T-helper 1 cell treated with Interleukin-12 subunit alpha and Interleukin-12 subunit beta and Interleukin-4 antibody, amounts not matched to agents 30 μg/mL and 1 μg/mL, for 36 hours (primary cell): ENCODE measurements around the gene FBP1.
A peak's percentile ranks its signal among the peaks of the same experiment; 100 is the strongest.

Experiments
- H3K27ac Mint-ChIP-seq: one replicate; pipeline ENCODE4 v1.8.0; 2021; ENCODE audit warnings: mild to moderate bottlenecking, mixed read lengths
- H3K27me3 Mint-ChIP-seq: one replicate; pipeline ENCODE4 v1.8.0; 2021; ENCODE audit warnings: low read depth, mixed read lengths
- H3K36me3 Mint-ChIP-seq: one replicate; pipeline ENCODE4 v1.8.0; 2021; ENCODE audit warnings: low read depth, mixed read lengths
- H3K4me1 Mint-ChIP-seq: one replicate; pipeline ENCODE4 v1.8.0; 2021; ENCODE audit warnings: low read depth, mixed read lengths
- H3K4me3 Mint-ChIP-seq: one replicate; pipeline ENCODE4 v1.8.0; 2021; ENCODE audit warnings: mild to moderate bottlenecking, moderate library complexity, mixed read lengths
- H3K9me3 Mint-ChIP-seq: one replicate; pipeline ENCODE4 v1.8.0; 2021; ENCODE audit warnings: mixed read lengths

FBP1 gene

DNA sequence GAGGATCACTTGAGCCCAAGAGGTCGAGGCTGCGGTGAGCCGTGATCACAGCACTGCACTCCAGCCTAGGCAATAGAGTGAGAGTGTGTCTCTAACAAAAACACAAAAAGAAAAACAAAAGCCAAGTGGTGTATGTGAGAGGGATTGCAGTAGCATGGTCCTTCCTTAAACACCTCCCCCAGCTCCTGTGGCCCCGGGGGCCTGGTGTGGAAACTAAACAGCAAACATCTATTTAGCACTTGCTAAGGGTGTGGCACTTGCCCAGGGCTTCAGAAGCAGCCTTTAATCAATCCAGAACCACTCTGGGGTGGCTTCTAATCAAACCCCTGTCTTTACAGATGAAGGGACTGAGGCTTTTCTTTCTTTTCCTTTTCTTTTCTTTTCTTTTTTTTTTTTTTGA lies 4.4 kb upstream of the FBP1 start:
- H3K4me1 Mint-ChIP-seq: peaks cover 5% of the 10 kb centered on the region
- H3K36me3 Mint-ChIP-seq: no peaks in the 10 kb centered on the region
- peaks cover 29% of the 10 kb centered on the region for H3K27me3 Mint-ChIP-seq
- H3K9me3 Mint-ChIP-seq: no peaks in the 10 kb centered on the region
- no peak overlapping the region for H3K27ac Mint-ChIP-seq
- H3K4me3 Mint-ChIP-seq: no peak overlapping the region

DNA sequence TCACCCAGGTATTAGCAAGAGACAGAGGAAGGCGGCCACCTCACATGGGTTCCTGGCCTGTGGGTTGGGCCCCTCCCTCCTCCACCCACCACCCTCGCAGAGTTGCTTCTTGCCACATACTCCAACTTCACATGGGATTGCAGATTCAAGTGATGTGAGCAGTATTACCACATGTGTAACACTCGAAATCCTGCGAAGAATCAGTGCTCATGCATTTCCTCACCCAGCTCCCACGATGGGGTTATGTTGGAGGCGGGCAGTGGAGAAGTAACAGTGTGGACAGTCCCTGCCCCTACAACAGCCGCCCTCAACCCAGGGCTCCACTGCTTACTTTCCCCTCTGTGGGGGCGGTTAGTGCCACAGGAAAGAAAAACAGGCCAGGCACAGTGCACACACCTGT lies 3.9 kb upstream of the FBP1 start:
- Mint-ChIP-seq H3K4me3 (no peak overlapping the region), H3K4me1 (peaks cover 7% of the 10 kb centered on the region), H3K27me3 (peaks cover 30% of the 10 kb centered on the region), H3K9me3 (no peaks in the 10 kb centered on the region), H3K36me3 (no peaks in the 10 kb centered on the region), H3K27ac (no peak overlapping the region)

DNA sequence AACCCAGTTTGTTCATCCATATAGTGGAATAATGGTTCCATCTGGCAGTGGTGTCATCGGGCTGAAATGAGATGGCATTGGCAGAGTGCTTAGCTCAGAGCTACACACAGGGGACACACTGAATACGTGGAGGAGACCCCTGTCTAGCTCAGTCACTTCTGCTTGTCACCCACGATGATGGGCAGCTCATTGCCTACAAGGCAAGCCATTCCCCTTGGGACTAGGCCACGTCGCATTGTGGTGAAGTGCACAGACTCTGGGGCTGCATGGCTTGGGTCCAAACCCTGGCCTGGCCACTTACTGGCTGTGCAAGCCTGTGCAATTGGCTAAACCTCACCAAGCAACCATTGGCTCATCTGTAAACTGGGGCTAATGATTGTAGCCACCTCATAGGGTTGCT lies 3.2 kb upstream of the FBP1 start:
- Mint-ChIP-seq H3K27me3 (peaks cover 35% of the 10 kb centered on the region), H3K4me3 (no peak overlapping the region), H3K4me1 (peaks cover 7% of the 10 kb centered on the region), H3K36me3 (no peaks in the 10 kb centered on the region), H3K9me3 (no peaks in the 10 kb centered on the region), H3K27ac (no peak overlapping the region)

DNA sequence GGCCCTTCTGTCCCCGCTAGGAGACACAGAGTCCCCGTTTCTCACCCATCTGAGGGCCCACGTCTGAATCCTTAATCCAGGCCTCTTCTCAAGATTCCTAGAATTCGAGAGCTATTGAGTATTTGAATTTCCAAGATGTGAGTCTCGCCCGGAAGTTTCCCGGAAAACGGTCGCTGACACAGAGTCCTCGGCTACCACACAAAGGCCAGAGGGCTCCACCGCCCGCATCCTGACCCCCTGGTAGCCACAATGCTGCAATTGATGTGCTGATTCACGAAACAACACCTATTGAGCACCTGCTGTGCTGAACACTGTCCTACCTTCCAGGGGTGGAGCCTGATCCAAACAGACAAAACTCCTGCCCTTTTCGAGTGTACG lies 670 bp upstream of the FBP1 start:
- peaks cover 7% of the 10 kb centered on the region for H3K4me1 Mint-ChIP-seq
- H3K27me3 Mint-ChIP-seq: peaks cover 44% of the 10 kb centered on the region
- peak overlapping the region; percentile 92 for H3K4me3 Mint-ChIP-seq
- H3K27ac Mint-ChIP-seq: no peak overlapping the region
- H3K9me3 Mint-ChIP-seq: no peaks in the 10 kb centered on the region
- H3K36me3 Mint-ChIP-seq: no peaks in the 10 kb centered on the region

DNA sequence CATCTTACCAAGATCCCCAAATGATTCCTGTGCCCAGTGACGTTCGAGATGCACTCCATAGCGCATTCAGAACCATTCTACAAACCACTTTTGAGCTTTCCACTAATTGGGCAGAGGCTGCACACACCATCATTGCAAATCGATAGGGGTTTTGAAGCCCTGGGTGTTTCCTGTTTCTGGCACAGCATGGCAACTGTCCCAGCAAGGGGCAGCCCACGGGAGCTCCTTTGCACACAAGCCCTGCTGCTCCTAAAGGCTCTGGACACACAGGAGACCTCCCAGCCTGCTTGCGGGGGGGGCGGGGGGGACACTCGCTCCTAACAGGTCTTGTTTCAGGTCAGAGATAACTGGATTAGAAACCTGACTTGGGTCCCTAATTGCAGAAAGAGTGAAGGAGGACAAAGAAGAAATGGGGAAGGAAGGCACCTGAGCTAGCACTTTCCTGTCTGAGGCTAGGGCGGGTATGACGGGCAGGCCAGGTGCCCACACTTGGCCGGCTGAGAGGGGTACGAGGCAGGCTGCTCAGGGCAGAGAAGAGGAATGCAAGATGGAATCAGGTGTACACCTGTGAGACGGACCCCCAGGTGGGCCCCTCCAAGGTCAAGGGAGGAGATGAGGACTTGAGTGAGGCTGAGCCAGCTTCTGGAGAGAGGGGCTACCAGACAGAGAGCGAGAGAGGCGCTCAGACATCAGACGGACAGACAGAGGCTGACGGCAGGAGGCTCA lies 820 bp downstream of the FBP1 start:
- Mint-ChIP-seq H3K9me3 (no peaks in the 10 kb centered on the region), H3K4me3 (peak overlapping the region; percentile 92), H3K27ac (no peak overlapping the region), H3K36me3 (no peaks in the 10 kb centered on the region), H3K4me1 (peaks cover 7% of the 10 kb centered on the region), H3K27me3 (peaks cover 44% of the 10 kb centered on the region)

DNA sequence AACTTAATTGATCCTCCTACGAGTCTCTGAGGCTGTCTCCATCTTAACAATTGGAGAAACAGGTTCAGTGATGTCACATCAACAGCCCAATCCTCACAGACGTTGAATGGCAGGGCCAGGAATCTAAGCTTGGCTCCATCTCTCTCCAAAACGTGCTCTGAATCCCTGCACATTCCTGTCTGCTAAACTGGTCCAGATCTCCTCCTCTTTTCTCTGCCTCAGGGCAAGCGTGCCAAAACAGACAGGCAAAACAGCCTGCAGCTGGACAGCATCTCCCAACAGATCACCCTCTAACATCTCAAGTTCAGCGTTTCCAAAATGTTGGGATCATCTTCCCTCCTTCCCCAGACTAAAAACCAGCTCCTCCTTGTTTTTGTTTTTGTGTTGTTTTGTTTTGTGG lies 6.6 kb downstream of the FBP1 start:
- no peak overlapping the region for H3K4me3 Mint-ChIP-seq
- H3K4me1 Mint-ChIP-seq: no peaks in the 10 kb centered on the region
- H3K9me3 Mint-ChIP-seq: no peaks in the 10 kb centered on the region
- no peaks in the 10 kb centered on the region for H3K36me3 Mint-ChIP-seq
- H3K27me3 Mint-ChIP-seq: peaks cover 35% of the 10 kb centered on the region
- no peak overlapping the region for H3K27ac Mint-ChIP-seq

DNA sequence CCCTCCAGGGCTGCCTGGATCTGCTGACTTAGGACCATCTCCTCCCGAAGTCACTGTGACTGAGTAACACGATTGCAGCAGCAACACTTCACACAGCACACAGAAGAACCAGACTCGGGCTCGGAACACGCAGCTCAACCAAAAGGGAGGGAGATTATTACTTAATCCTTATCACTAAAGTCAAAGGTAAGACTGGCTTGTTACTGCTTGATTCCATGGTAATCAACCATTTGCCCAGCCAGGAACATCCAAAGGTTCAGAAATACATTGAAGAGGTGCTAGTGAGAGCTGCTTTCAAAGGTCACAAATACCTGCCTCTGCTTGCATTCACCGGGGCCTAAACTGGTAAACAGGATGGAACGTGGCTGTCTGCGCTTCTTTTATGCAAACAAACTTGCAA lies 7.7 kb downstream of the FBP1 start:
- Mint-ChIP-seq H3K36me3 (no peaks in the 10 kb centered on the region), H3K4me1 (no peaks in the 10 kb centered on the region), H3K4me3 (no peak overlapping the region)

DNA sequence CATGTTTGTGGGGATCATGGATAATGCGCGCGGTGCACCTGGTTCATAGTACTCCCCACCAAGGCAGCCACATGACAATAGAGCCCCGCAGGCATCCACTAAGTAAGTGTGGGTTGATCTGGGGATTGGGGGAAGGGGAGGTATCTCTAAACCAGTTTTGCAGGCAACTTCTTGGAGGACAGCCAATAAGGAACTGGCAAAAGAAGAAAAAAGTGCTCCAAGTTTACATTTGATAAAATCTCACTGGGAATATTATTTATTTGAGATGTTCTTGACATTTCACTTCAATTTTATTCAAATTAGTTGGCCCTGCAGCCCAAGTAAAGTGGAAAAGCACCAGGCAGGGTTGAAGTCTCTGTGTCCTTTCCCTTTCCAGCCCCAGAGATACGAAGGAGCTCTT lies 8.5 kb downstream of the FBP1 start:
- Mint-ChIP-seq H3K4me3 (no peak overlapping the region), H3K9me3 (no peaks in the 10 kb centered on the region), H3K27ac (no peak overlapping the region), H3K36me3 (no peaks in the 10 kb centered on the region), H3K27me3 (peaks cover 31% of the 10 kb centered on the region), H3K4me1 (no peaks in the 10 kb centered on the region)

More for the DNA sequence above, 7.7 kb downstream of the FBP1 start:
- no peak overlapping the region for H3K27ac Mint-ChIP-seq
- H3K27me3 Mint-ChIP-seq: peaks cover 31% of the 10 kb centered on the region
- no peaks in the 10 kb centered on the region for H3K9me3 Mint-ChIP-seq

DNA sequence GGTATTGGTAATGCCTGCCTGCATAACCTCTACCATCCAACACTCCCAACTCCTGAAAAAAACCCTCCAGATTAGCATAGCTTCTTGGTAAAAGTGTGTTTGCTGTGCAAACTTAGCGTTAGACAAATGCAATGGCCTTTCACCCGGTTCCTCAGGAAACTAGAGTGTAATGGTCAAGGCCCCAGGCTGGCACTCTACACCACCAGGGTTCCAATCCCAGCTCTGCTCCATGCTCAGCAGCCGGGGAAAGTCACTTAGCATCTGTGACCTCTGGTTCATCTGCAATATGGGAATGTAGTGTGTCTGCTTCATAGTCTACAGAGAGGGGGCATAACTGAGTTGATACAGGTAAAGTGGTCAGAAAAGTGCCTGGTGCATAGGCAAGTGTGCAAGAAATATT lies 9.0 kb downstream of the FBP1 start:
- Mint-ChIP-seq H3K27me3 (peaks cover 27% of the 10 kb centered on the region), H3K4me3 (no peak overlapping the region), H3K4me1 (no peaks in the 10 kb centered on the region), H3K9me3 (no peaks in the 10 kb centered on the region), H3K36me3 (no peaks in the 10 kb centered on the region), H3K27ac (no peak overlapping the region)

DNA sequence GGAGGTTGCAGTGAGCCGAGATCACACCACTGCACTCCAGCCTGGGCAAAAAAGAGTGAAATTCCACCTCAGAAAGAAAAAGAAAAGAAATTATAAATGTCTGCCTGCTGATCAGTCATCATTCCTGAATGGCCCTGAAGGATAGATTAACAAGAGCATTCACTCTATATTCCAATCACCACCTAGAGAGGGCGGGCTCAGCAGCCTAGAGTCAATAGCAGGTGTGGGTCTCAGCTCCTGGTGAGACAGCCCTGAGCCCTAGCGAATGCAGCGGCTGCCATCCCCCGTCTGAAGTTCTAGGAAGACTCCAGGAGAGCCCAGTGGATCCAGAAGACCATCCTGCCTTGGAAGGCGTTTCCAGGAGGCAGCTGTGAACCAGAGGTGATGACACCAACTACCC lies 12.0 kb downstream of the FBP1 start:
- Mint-ChIP-seq H3K9me3 (no peaks in the 10 kb centered on the region), H3K27ac (no peak overlapping the region), H3K4me1 (no peaks in the 10 kb centered on the region), H3K36me3 (no peaks in the 10 kb centered on the region), H3K27me3 (peaks cover 15% of the 10 kb centered on the region), H3K4me3 (no peak overlapping the region)

DNA sequence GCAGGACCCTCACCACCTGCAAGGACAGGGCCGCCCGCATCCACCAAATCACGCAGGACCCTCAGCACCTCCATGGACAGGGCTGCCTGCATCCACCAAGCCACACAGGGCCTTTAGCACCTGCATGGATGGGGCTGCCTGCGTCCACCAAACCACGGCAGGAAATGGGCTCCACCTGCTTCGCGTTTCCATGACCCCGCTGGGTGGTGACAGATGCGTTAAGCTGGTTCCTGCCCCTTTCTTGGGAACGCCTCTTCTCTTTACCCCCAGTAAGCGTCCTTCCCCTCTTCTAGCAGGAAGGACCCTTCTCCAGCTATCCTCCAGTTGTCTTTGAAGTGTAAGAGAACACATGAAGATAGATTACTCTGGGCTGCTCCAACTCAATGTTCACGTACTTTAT lies 13.5 kb downstream of the FBP1 start:
- H3K9me3 Mint-ChIP-seq: no peaks in the 10 kb centered on the region
- no peaks in the 10 kb centered on the region for H3K4me1 Mint-ChIP-seq
- no peak overlapping the region for H3K27ac Mint-ChIP-seq
- H3K36me3 Mint-ChIP-seq: no peaks in the 10 kb centered on the region
- no peak overlapping the region for H3K4me3 Mint-ChIP-seq
- H3K27me3 Mint-ChIP-seq: peaks cover 4% of the 10 kb centered on the region

DNA sequence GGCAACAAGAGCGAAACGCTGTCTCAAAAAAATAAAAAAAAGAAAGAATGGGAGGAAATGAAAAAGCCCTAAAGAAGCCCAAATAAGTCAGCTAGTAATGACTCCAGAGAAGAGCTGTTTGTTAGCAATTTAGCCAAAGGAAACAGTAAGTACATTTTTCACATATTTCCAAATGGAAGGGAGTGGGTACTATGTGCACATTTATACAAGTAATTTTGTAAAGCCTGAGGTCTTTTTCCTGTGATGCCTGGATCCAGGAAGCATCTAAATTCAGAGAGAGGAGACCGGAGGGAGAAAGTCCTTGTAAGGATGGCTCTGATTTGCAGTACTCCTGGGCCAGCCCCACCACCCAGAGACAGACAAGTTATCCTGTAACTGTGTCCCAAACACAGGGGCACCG lies 14.7 kb downstream of the FBP1 start:
- peaks cover 9% of the 10 kb centered on the region for H3K27me3 Mint-ChIP-seq
- no peaks in the 10 kb centered on the region for H3K9me3 Mint-ChIP-seq
- H3K27ac Mint-ChIP-seq: no peak overlapping the region

DNA sequence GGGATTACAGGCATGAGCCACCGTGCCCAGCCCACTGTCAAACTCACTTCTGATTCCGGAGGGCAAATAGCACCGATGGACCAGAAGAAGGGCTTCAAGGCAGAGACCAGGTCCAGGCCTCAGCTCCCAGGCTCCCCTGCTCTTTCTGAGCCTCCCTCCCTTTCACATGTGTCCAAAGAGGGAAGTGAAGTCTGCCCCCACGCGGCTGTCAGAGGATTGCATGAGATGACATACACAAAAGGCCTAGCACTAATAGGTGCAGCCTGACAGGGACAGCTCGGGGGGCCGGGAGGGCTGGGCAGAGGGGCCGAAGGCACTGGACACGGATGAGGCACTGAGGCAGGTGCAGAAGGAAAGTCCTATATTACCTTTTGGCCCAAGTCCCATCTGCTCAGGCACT lies 16.1 kb downstream of the FBP1 start:
- no peak overlapping the region for H3K27ac Mint-ChIP-seq
- H3K27me3 Mint-ChIP-seq: peaks cover 8% of the 10 kb centered on the region
- no peaks in the 10 kb centered on the region for H3K4me1 Mint-ChIP-seq
- no peaks in the 10 kb centered on the region for H3K36me3 Mint-ChIP-seq
- no peak overlapping the region for H3K4me3 Mint-ChIP-seq
- H3K9me3 Mint-ChIP-seq: no peaks in the 10 kb centered on the region

More for the DNA sequence above, 14.7 kb downstream of the FBP1 start:
- Mint-ChIP-seq H3K4me1 (no peaks in the 10 kb centered on the region), H3K36me3 (no peaks in the 10 kb centered on the region), H3K4me3 (no peak overlapping the region)

- Mint-ChIP-seq H3K9me3 (no peaks in the 10 kb centered on the region), H3K36me3 (no peaks in the 10 kb centered on the region), H3K27ac (no peak overlapping the region), H3K27me3 (peaks cover 15% of the 10 kb centered on the region), H3K4me3 (no peak overlapping the region), H3K4me1 (no peaks in the 10 kb centered on the region)
Measured at GRCh38 chr9:94622087-94622800, 17.1 kb downstream of the FBP1 start.

- Mint-ChIP-seq H3K27me3 (peaks cover 18% of the 10 kb centered on the region), H3K9me3 (no peaks in the 10 kb centered on the region), H3K4me3 (no peak overlapping the region), H3K36me3 (no peaks in the 10 kb centered on the region), H3K27ac (no peak overlapping the region), H3K4me1 (no peaks in the 10 kb centered on the region)
Measured at GRCh38 chr9:94619026-94619425, 20.3 kb downstream of the FBP1 start.
